ENCODE measurements around the gene BOC.

GRCh38 chr3:113279686-113280085, 68.3 kb downstream of the BOC start:
- TF ChIP-seq, protein P1, sequence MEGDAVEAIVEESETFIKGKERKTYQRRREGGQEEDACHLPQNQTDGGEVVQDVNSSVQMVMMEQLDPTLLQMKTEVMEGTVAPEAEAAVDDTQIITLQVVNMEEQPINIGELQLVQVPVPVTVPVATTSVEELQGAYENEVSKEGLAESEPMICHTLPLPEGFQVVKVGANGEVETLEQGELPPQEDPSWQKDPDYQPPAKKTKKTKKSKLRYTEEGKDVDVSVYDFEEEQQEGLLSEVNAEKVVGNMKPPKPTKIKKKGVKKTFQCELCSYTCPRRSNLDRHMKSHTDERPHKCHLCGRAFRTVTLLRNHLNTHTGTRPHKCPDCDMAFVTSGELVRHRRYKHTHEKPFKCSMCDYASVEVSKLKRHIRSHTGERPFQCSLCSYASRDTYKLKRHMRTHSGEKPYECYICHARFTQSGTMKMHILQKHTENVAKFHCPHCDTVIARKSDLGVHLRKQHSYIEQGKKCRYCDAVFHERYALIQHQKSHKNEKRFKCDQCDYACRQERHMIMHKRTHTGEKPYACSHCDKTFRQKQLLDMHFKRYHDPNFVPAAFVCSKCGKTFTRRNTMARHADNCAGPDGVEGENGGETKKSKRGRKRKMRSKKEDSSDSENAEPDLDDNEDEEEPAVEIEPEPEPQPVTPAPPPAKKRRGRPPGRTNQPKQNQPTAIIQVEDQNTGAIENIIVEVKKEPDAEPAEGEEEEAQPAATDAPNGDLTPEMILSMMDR (IDR thresholded peaks at IDR 0.05; ENCODE audit: poor library complexity), result no peak
- TF ChIP-seq EZH2phosphoT487 (IDR thresholded peaks at IDR 0.05; ENCODE audit: low read depth, severe bottlenecking, unreplicated experiment) (no peak), EZH2 (IDR thresholded peaks at IDR 0.05; ENCODE audit: borderline replicate concordance) (no peak)
